ENCODE results near the gene ARHGAP24. TPM values are rescaled to one million over a fixed set of nuclear protein-coding genes. Genes with fewer than 3 reads are reported as not detected.

ARHGAP24 gene
- total RNA-seq, 1 donor, result 52.5 TPM

GRCh38 chr4:85883180-85883579 lies 408.2 kb downstream of the ARHGAP24 start:
- Histone ChIP-seq H3K27me3 (ENCODE audit: insufficient read depth, low read length) (no peaks in the 10 kb centered on the region), H3K4me1 (ENCODE audit: insufficient read depth, low read length) (no peaks in the 10 kb centered on the region), H2AFZ (ENCODE audit: low read length) (no peak overlapping the region), H3K4me3 (ENCODE audit: insufficient read depth, low read length) (no peak overlapping the region), H3K79me2 (ENCODE audit: insufficient read depth, low read length) (peaks cover 35% of the 10 kb centered on the region), H3K36me3 (ENCODE audit: insufficient read depth, low read length) (no peaks in the 10 kb centered on the region), H4K20me1 (ENCODE audit: insufficient read depth, low read length) (peaks cover 6% of the 10 kb centered on the region), H3K4me2 (ENCODE audit: insufficient read depth, low read length) (no peak overlapping the region), H3K9me3 (ENCODE audit: low read depth, low read length) (no peaks in the 10 kb centered on the region), H3K27ac (ENCODE audit: low read depth, low read length) (no peak overlapping the region)
- TF ChIP-seq CTCF (IDR thresholded peaks at IDR 0.05; ENCODE audit: extremely low read depth, low read depth, low read length), result no peak
- DNase-seq (ENCODE audit: insufficient read length, low spot score, missing footprints), result no peak

- TF ChIP-seq CTCF (IDR thresholded peaks at IDR 0.05; ENCODE audit: extremely low read depth, low read depth, low read length), result no peak
- DNase-seq (ENCODE audit: insufficient read length, low spot score, missing footprints), result peak; percentile 4
Measured at GRCh38 chr4:85884251-85884650, 409.3 kb downstream of the ARHGAP24 start.

GRCh38 chr4:85886665-85887064 lies 411.7 kb downstream of the ARHGAP24 start:
- Histone ChIP-seq H3K79me2 (ENCODE audit: insufficient read depth, low read length) (peaks cover 36% of the 10 kb centered on the region), H3K27ac (ENCODE audit: low read depth, low read length) (no peak overlapping the region)

More at GRCh38 chr4:85884251-85884650, 409.3 kb downstream of the ARHGAP24 start:
- Histone ChIP-seq H3K27ac (ENCODE audit: low read depth, low read length) (no peak overlapping the region), H3K4me3 (ENCODE audit: insufficient read depth, low read length) (no peak overlapping the region), H3K36me3 (ENCODE audit: insufficient read depth, low read length) (no peaks in the 10 kb centered on the region), H3K4me2 (ENCODE audit: insufficient read depth, low read length) (no peak overlapping the region), H2AFZ (ENCODE audit: low read length) (no peak overlapping the region), H4K20me1 (ENCODE audit: insufficient read depth, low read length) (peaks cover 6% of the 10 kb centered on the region), H3K9me3 (ENCODE audit: low read depth, low read length) (no peaks in the 10 kb centered on the region), H3K79me2 (ENCODE audit: insufficient read depth, low read length) (peaks cover 31% of the 10 kb centered on the region), H3K4me1 (ENCODE audit: insufficient read depth, low read length) (no peaks in the 10 kb centered on the region), H3K27me3 (ENCODE audit: insufficient read depth, low read length) (no peaks in the 10 kb centered on the region)

GRCh38 chr4:85889314-85889713 lies 414.4 kb downstream of the ARHGAP24 start:
- Histone ChIP-seq H3K4me2 (ENCODE audit: insufficient read depth, low read length) (no peak overlapping the region), H3K4me3 (ENCODE audit: insufficient read depth, low read length) (no peak overlapping the region), H3K4me1 (ENCODE audit: insufficient read depth, low read length) (no peaks in the 10 kb centered on the region), H3K79me2 (ENCODE audit: insufficient read depth, low read length) (peaks cover 26% of the 10 kb centered on the region), H3K36me3 (ENCODE audit: insufficient read depth, low read length) (no peaks in the 10 kb centered on the region), H3K27ac (ENCODE audit: low read depth, low read length) (no peak overlapping the region), H3K9me3 (ENCODE audit: low read depth, low read length) (no peaks in the 10 kb centered on the region), H4K20me1 (ENCODE audit: insufficient read depth, low read length) (peaks cover 8% of the 10 kb centered on the region), H2AFZ (ENCODE audit: low read length) (no peak overlapping the region), H3K27me3 (ENCODE audit: insufficient read depth, low read length) (no peaks in the 10 kb centered on the region)
- TF ChIP-seq CTCF (IDR thresholded peaks at IDR 0.05; ENCODE audit: extremely low read depth, low read depth, low read length), result no peak
- no peak for DNase-seq (ENCODE audit: insufficient read length, low spot score, missing footprints)

More at GRCh38 chr4:85886665-85887064, 411.7 kb downstream of the ARHGAP24 start:
- H3K27me3 ChIP-seq (ENCODE audit: insufficient read depth, low read length), result no peaks in the 10 kb centered on the region
- no peaks in the 10 kb centered on the region for H3K9me3 ChIP-seq (ENCODE audit: low read depth, low read length)
- no peaks in the 10 kb centered on the region for H3K4me1 ChIP-seq (ENCODE audit: insufficient read depth, low read length)
- H3K4me2 ChIP-seq (ENCODE audit: insufficient read depth, low read length), result no peak overlapping the region
- H4K20me1 ChIP-seq (ENCODE audit: insufficient read depth, low read length), result peaks cover 8% of the 10 kb centered on the region
- no peak for DNase-seq (ENCODE audit: insufficient read length, low spot score, missing footprints)
- no peak overlapping the region for H2AFZ ChIP-seq (ENCODE audit: low read length)
- H3K4me3 ChIP-seq (ENCODE audit: insufficient read depth, low read length), result no peak overlapping the region
- TF ChIP-seq CTCF (IDR thresholded peaks at IDR 0.05; ENCODE audit: extremely low read depth, low read depth, low read length), result no peak
- no peaks in the 10 kb centered on the region for H3K36me3 ChIP-seq (ENCODE audit: insufficient read depth, low read length)
